Measurements from ENCODE around the gene PANX1. TPM values are rescaled to one million over a fixed set of nuclear protein-coding genes. Genes with fewer than 3 reads are reported as not detected.
A peak's percentile ranks its signal among the peaks of the same experiment; 100 is the strongest.

PANX1 gene
- total RNA-seq, 1 experiment from 2014 or later: 37.5 TPM

- no peak overlapping the region for H3K18ac ChIP-seq (ENCODE audit: insufficient read length, low read depth, low read length)
- Mint-ChIP-seq H3K27ac (no peak overlapping the region; a peak in 1 of 7 replicates), H3K4me1 (peaks cover 73 to 77% of the 10 kb centered on the region in 2 experiments), H3K27me3 (ENCODE audit: low read depth) (no peaks in the 10 kb centered on the region), H3K9me3 (no peaks in the 10 kb centered on the region; a peak in 1 of 5 replicates), H3K4me3 (no peak overlapping the region), H3K36me3 (ENCODE audit: insufficient read depth in 1 of 3, low read depth in 3 of 3) (peaks cover 6 to 14% (median 12%) of the 10 kb centered on the region in 3 experiments; a peak in 6 of 7 replicates)
- H3K79me2 ChIP-seq (ENCODE audit: insufficient read depth, low read length): peaks cover 63% of the 10 kb centered on the region; the same call in 1 of the 2 replicates
- no peaks in the 10 kb centered on the region for H3K9me3 ChIP-seq (ENCODE audit: control insufficient read depth, low read depth, low read length)
- DNase-seq: peak; percentile 53
- no peaks in the 10 kb centered on the region for H3K23me2 ChIP-seq (ENCODE audit: insufficient read length, low read depth, low read length, poor library complexity, severe bottlenecking)
- no peak overlapping the region for H2BK12ac ChIP-seq (ENCODE audit: insufficient read length, low read depth, low read length)
- H3K4me1 ChIP-seq (ENCODE audit: insufficient read depth, low read length): peaks cover 6% of the 10 kb centered on the region; the same call in 1 of the 2 replicates
- TF ChIP-seq, protein P1, sequence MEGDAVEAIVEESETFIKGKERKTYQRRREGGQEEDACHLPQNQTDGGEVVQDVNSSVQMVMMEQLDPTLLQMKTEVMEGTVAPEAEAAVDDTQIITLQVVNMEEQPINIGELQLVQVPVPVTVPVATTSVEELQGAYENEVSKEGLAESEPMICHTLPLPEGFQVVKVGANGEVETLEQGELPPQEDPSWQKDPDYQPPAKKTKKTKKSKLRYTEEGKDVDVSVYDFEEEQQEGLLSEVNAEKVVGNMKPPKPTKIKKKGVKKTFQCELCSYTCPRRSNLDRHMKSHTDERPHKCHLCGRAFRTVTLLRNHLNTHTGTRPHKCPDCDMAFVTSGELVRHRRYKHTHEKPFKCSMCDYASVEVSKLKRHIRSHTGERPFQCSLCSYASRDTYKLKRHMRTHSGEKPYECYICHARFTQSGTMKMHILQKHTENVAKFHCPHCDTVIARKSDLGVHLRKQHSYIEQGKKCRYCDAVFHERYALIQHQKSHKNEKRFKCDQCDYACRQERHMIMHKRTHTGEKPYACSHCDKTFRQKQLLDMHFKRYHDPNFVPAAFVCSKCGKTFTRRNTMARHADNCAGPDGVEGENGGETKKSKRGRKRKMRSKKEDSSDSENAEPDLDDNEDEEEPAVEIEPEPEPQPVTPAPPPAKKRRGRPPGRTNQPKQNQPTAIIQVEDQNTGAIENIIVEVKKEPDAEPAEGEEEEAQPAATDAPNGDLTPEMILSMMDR (conservative IDR thresholded peaks at IDR 0.05): no peak
- H2BK15ac ChIP-seq (ENCODE audit: low read depth, low read length): no peak overlapping the region
- H3K27ac ChIP-seq (ENCODE audit: insufficient read length, low read depth, low read length): no peak overlapping the region
- H3T11ph ChIP-seq (ENCODE audit: low read length): no peak overlapping the region
- WGBS (ENCODE audit: extremely low coverage, insufficient read length, low lambda C conversion rate): no CpG with 5 or more reads among the region's 4 CpGs
- H3K9ac ChIP-seq (ENCODE audit: extremely low read depth, insufficient read length, low read length): no peak overlapping the region
- H2AK5ac ChIP-seq (ENCODE audit: insufficient read length, low read length): no peak overlapping the region
- H4K5ac ChIP-seq (ENCODE audit: insufficient read length, low read depth, low read length): no peak overlapping the region
- H3K79me1 ChIP-seq (ENCODE audit: insufficient read depth, low read depth, low read length, poor library complexity, severe bottlenecking): peaks cover 14% of the 10 kb centered on the region
- H3K4ac ChIP-seq (ENCODE audit: low read depth, low read length): no peak overlapping the region
- H4K8ac ChIP-seq (replicated peaks; ENCODE audit: insufficient read length, low read depth, low read length): no peak overlapping the region
- H2BK5ac ChIP-seq (ENCODE audit: insufficient read length, low read length): no peak overlapping the region
- no peaks in the 10 kb centered on the region for H4K20me1 ChIP-seq (ENCODE audit: control insufficient read depth, insufficient read depth, insufficient read length)
- no peak overlapping the region for H2AFZ ChIP-seq (ENCODE audit: low read length)
- no peak overlapping the region for H3K4me2 ChIP-seq (ENCODE audit: insufficient read depth, insufficient read length, low read length)
- H3K56ac ChIP-seq (ENCODE audit: insufficient read length, low read depth, low read length): no peak overlapping the region
- H2BK120ac ChIP-seq (ENCODE audit: low read depth, low read length, poor library complexity, severe bottlenecking): no peak overlapping the region
- H3K14ac ChIP-seq (ENCODE audit: insufficient read depth, low read length): no peak overlapping the region; the same call in 1 of the 2 replicates
- H4K91ac ChIP-seq (ENCODE audit: insufficient read length, low read depth, low read length): no peak overlapping the region
- no peak overlapping the region for H3K23ac ChIP-seq (ENCODE audit: insufficient read length, low read depth, low read length)
- H2BK20ac ChIP-seq (ENCODE audit: low read depth, low read length, poor library complexity, severe bottlenecking): no peak overlapping the region
- H3K27me3 ChIP-seq (ENCODE audit: insufficient read depth, low read length): no peaks in the 10 kb centered on the region; the same call in 1 of the 2 replicates
These were observed 10.8 kb downstream of the PANX1 start for GRCh38 chr11:94139416-94139815.

Measured in H9 (cell line).